Adrenal gland (tissue), 5 donors: ENCODE data around the gene GALNT16.

ENCODE experiments used
- POLR2A ChIP-seq, 2 donors: fragments of 450-650 bp; IDR thresholded peaks; one replicate each; pipeline ENCODE4 v1.6.1; 2017; ENCODE audit warnings: antibody characterized with exemption in 2 of 2, mild to moderate bottlenecking in 2 of 2, moderate library complexity in 1 of 2
- TF ChIP-seq, protein P1 (sequence below), 6 experiments: fragments of 450-650 bp in 4 of 6; fragments of 200-600 bp in 2 of 6; sonication (generic) in 1 of 6; IDR thresholded peaks; 1 replicate in 5 of 6; 2 replicates in 1 of 6; pipeline versions ENCODE4 v1.5.1 to v1.8.0; 2016 to 2021; ENCODE audit warnings: antibody characterized with exemption in 6 of 6, mild to moderate bottlenecking in 2 of 6, moderate library complexity in 1 of 6
- donor health status: DM: no; HTN: no; CAD: no.

- no peak for TF ChIP-seq POLR2A (IDR thresholded peaks at IDR 0.05)
- TF ChIP-seq, protein P1, sequence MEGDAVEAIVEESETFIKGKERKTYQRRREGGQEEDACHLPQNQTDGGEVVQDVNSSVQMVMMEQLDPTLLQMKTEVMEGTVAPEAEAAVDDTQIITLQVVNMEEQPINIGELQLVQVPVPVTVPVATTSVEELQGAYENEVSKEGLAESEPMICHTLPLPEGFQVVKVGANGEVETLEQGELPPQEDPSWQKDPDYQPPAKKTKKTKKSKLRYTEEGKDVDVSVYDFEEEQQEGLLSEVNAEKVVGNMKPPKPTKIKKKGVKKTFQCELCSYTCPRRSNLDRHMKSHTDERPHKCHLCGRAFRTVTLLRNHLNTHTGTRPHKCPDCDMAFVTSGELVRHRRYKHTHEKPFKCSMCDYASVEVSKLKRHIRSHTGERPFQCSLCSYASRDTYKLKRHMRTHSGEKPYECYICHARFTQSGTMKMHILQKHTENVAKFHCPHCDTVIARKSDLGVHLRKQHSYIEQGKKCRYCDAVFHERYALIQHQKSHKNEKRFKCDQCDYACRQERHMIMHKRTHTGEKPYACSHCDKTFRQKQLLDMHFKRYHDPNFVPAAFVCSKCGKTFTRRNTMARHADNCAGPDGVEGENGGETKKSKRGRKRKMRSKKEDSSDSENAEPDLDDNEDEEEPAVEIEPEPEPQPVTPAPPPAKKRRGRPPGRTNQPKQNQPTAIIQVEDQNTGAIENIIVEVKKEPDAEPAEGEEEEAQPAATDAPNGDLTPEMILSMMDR (IDR thresholded peaks at IDR 0.05): no peak
Measured at GRCh38 chr14:69358233-69358963, 98.4 kb downstream of the GALNT16 start.
